ENCODE data around the gene FXYD1. TPM values are rescaled to one million over a fixed set of nuclear protein-coding genes. Genes with fewer than 3 reads are reported as not detected.

FXYD1 gene
- total and polyA plus RNA-seq, 4 donors = 5.7 to 37.6 (median 22.7) TPM

DNA sequence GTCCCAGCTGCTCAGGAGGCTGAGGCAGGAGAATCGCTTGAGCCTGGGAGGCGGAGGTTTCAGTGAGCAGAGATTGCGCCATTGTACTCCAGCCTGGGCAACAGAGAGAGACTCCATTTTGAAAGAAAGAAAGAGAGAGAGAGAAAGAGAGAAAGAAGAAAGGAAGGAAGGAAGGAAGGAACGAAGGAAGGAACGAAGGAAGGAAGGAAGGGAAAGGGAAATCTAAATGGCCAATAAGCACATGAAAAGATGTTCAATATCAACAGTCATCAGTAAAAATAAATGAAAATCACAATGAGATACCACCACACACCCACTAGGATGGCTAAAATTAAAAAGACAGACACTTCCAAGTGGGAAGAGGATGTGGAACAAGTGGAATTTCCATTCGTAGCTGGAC is 35.6 kb downstream of the FXYD1 start:
- Histone ChIP-seq H3K4me3 (no peak overlapping the region), H3K36me3 (ENCODE audit: control insufficient read depth in 4 of 4, insufficient read depth in 4 of 4, low read length in 4 of 4) (peaks cover 0 to 7% (median 0%) of the 10 kb centered on the region in 4 donors), H3K27ac (ENCODE audit: low read depth in 1 of 2, low read length in 1 of 2) (no peak overlapping the region), H3K27me3 (ENCODE audit: control insufficient read depth in 3 of 3, insufficient read depth in 3 of 3, low read length in 2 of 3) (no peaks in the 10 kb centered on the region), H3K9ac (ENCODE audit: insufficient read depth in 1 of 2, low read length in 2 of 2) (no peak overlapping the region), H3K9me3 (ENCODE audit: control insufficient read depth in 4 of 4, insufficient read depth in 3 of 4, low read length in 3 of 4) (no peaks in the 10 kb centered on the region), H3K4me1 (ENCODE audit: control insufficient read depth in 5 of 5, insufficient read depth in 5 of 5, low read length in 5 of 5) (peaks cover 0 to 2% (median 0%) of the 10 kb centered on the region in 5 donors)
- DNase-seq (no peak), ATAC-seq (ENCODE audit: insufficient read depth, low FRiP score) (no peak)
- 90 to 91% methylated on average over 6 of the region's 6 CpGs for WGBS, 2 donors
- TF ChIP-seq, protein P1, sequence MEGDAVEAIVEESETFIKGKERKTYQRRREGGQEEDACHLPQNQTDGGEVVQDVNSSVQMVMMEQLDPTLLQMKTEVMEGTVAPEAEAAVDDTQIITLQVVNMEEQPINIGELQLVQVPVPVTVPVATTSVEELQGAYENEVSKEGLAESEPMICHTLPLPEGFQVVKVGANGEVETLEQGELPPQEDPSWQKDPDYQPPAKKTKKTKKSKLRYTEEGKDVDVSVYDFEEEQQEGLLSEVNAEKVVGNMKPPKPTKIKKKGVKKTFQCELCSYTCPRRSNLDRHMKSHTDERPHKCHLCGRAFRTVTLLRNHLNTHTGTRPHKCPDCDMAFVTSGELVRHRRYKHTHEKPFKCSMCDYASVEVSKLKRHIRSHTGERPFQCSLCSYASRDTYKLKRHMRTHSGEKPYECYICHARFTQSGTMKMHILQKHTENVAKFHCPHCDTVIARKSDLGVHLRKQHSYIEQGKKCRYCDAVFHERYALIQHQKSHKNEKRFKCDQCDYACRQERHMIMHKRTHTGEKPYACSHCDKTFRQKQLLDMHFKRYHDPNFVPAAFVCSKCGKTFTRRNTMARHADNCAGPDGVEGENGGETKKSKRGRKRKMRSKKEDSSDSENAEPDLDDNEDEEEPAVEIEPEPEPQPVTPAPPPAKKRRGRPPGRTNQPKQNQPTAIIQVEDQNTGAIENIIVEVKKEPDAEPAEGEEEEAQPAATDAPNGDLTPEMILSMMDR (IDR thresholded peaks at IDR 0.05; ENCODE audit: control extremely low read depth, extremely low read depth) = no peak

DNA sequence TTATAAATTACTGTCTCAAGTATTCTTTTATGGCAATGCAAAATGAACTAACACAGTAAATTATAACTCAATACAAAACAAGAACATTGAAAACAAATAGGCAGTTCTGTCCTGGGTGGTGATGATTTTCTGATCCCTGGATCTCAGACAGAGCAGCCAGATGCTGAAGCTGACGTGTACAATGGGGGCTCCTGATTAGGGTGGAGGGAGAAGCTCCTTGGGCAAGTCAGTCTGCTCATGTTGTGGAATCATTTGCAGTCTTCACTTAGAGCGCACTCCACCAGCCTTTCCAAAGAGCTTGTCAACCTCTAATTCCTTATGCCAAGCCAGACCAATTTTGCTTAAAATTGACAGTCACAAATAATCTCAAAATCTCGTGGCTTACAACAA is 37.6 kb downstream of the FXYD1 start:
- DNase-seq = no peak
- TF ChIP-seq, protein P1 (IDR thresholded peaks at IDR 0.05; ENCODE audit: control extremely low read depth, extremely low read depth) = no peak
- ATAC-seq (ENCODE audit: insufficient read depth, low FRiP score) = no peak
- H3K4me3 ChIP-seq = no peak overlapping the region
- no peaks in the 10 kb centered on the region for H3K27me3 ChIP-seq (ENCODE audit: control insufficient read depth in 3 of 3, insufficient read depth in 3 of 3, low read length in 2 of 3)
- H3K36me3 ChIP-seq (ENCODE audit: control insufficient read depth in 4 of 4, insufficient read depth in 4 of 4, low read length in 4 of 4) = no peaks in the 10 kb centered on the region
- WGBS, 2 donors = 76 to 86% methylated on average over 3 of the region's 3 CpGs
- no peaks in the 10 kb centered on the region for H3K9me3 ChIP-seq (ENCODE audit: control insufficient read depth in 4 of 4, insufficient read depth in 3 of 4, low read length in 3 of 4)
- peaks cover 0 to 2% (median 0%) of the 10 kb centered on the region in 5 donors for H3K4me1 ChIP-seq (ENCODE audit: control insufficient read depth in 5 of 5, insufficient read depth in 5 of 5, low read length in 5 of 5)
- no peak overlapping the region for H3K9ac ChIP-seq (ENCODE audit: insufficient read depth in 1 of 2, low read length in 2 of 2)
- no peak overlapping the region for H3K27ac ChIP-seq (ENCODE audit: low read depth in 1 of 2, low read length in 1 of 2)

DNA sequence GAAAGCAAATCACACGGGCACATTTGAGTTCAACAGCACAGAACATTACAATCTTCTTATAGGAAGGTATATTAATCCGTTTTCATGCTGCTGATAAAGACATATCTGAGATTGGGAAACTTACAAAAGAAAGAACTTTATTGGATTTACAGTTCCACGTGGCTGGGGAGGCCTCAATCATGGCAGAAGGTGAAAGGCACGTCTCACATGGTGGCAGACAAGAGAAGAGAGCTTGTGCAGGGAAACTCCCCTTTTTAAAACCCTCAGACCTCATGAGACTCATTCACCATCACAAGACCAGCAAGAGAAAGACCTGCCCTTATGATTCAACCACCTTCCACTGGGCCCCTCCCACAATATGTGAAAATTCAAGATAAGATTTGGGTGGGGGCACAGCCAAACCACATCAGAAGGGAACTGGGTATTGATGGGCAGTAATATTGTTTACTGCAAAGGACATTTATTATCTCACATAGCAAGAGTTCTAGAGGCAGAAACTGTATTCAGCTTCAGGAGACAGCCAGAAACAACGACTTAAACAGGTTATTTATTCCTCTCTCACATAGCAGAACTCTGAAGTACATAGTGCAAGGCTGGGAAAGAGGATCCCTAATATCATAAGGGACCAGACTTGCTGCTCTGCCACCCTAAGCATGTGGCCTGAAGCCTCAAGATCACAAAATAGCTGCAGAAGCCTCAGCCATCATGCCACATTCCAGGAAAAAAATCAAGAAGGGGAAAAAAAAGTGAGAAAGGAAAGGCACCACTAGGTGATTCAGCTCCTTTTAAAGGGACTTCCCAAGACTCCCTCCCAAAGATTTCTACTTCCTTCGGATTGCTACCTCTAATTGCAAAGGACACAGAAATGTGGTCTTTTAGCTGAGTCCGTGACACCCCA is 39.0 kb downstream of the FXYD1 start:
- peaks cover 0 to 2% (median 0%) of the 10 kb centered on the region in 5 donors for H3K4me1 ChIP-seq (ENCODE audit: control insufficient read depth in 5 of 5, insufficient read depth in 5 of 5, low read length in 5 of 5)
- WGBS, 2 donors = 81 to 83% methylated on average over 7 of the region's 7 CpGs
- no peaks in the 10 kb centered on the region for H3K9me3 ChIP-seq (ENCODE audit: control insufficient read depth in 4 of 4, insufficient read depth in 3 of 4, low read length in 3 of 4)
- no peaks in the 10 kb centered on the region for H3K36me3 ChIP-seq (ENCODE audit: control insufficient read depth in 4 of 4, insufficient read depth in 4 of 4, low read length in 4 of 4)
- H3K9ac ChIP-seq (ENCODE audit: insufficient read depth in 1 of 2, low read length in 2 of 2) = no peak overlapping the region
- ATAC-seq (ENCODE audit: insufficient read depth, low FRiP score) (no peak), DNase-seq (no peak)
- no peak overlapping the region for H3K4me3 ChIP-seq
- TF ChIP-seq, protein P1 (IDR thresholded peaks at IDR 0.05; ENCODE audit: control extremely low read depth, extremely low read depth) = no peak
- no peak overlapping the region for H3K27ac ChIP-seq (ENCODE audit: low read depth in 1 of 2, low read length in 1 of 2)
- H3K27me3 ChIP-seq (ENCODE audit: control insufficient read depth in 3 of 3, insufficient read depth in 3 of 3, low read length in 2 of 3) = no peaks in the 10 kb centered on the region

All from lung (tissue), 12 donors.